ENCODE data around the gene PHLPP1.
"Not testable (repeated sequence)": the region's sequence is repeated elsewhere in the genome, so short reads cannot be mapped to it uniquely, and the experiment has no call there.

The PHLPP1 gene

GRCh38 chr18:62736077-62736855 is 20.9 kb downstream of the PHLPP1 start:
- H3K4me3 ChIP-seq (ENCODE audit: low read length): no peak overlapping the region
- DNase-seq (ENCODE audit: low read depth): no peak
- TF ChIP-seq, protein P1, sequence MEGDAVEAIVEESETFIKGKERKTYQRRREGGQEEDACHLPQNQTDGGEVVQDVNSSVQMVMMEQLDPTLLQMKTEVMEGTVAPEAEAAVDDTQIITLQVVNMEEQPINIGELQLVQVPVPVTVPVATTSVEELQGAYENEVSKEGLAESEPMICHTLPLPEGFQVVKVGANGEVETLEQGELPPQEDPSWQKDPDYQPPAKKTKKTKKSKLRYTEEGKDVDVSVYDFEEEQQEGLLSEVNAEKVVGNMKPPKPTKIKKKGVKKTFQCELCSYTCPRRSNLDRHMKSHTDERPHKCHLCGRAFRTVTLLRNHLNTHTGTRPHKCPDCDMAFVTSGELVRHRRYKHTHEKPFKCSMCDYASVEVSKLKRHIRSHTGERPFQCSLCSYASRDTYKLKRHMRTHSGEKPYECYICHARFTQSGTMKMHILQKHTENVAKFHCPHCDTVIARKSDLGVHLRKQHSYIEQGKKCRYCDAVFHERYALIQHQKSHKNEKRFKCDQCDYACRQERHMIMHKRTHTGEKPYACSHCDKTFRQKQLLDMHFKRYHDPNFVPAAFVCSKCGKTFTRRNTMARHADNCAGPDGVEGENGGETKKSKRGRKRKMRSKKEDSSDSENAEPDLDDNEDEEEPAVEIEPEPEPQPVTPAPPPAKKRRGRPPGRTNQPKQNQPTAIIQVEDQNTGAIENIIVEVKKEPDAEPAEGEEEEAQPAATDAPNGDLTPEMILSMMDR (IDR thresholded peaks at IDR 0.05; ENCODE audit: insufficient read depth, low read depth, low read length, missing control alignments): no peak

DNA sequence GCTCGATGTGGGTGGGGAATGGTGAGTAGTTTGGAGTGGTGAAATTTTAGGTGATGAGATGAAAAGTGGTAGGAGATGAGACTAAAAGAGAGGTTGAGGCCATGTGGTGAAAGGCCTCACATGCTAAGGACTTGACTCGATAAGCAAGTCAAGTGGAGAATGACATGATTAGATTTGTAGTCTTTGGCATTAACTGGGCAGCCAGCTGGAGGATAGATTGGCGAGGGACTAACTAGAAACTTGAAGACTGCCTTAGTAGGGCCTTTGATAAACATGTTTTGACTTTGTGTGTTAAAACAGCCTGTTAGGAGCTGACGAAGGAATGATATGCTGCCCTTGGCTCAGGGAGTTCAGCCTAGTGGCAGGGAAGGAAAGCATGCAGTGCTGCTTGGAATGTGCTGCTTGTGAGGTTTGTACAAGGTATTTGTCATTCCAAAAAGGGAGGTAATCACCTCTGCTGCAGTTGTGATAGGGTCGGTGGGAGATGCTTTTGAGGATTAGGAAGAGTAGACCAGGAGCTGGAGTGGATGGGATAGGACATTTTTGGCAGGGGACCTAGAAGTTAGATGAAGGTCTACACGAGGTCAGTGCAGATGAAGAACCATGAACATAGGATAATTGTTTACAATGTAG is 22.0 kb downstream of the PHLPP1 start:
- H3K4me3 ChIP-seq (ENCODE audit: low read length): no peak overlapping the region
- DNase-seq (ENCODE audit: low read depth): no peak
- TF ChIP-seq, protein P1 (IDR thresholded peaks at IDR 0.05; ENCODE audit: insufficient read depth, low read depth, low read length, missing control alignments): no peak

DNA sequence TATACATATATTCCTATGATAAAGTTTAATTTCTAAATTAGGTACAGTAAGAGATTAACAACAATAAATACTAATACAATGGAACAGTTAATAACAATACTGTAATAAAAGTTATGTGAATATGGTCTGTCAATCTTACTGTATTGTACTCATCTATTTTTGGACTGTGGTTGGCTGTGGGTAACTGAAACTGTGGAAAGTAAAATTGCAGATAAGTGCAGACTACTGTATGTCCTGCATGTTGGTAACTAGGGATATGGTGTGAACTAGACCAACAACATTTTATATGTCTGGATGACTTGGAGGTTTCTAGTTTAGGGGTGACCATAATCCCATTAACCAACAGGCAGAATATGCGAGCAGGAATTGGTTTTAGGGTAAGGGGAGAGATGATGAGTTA is 23.3 kb downstream of the PHLPP1 start:
- TF ChIP-seq, protein P1 (IDR thresholded peaks at IDR 0.05; ENCODE audit: insufficient read depth, low read depth, low read length, missing control alignments): no peak
- H3K4me3 ChIP-seq (ENCODE audit: low read length): no peak overlapping the region
- no peak for DNase-seq (ENCODE audit: low read depth)

DNA sequence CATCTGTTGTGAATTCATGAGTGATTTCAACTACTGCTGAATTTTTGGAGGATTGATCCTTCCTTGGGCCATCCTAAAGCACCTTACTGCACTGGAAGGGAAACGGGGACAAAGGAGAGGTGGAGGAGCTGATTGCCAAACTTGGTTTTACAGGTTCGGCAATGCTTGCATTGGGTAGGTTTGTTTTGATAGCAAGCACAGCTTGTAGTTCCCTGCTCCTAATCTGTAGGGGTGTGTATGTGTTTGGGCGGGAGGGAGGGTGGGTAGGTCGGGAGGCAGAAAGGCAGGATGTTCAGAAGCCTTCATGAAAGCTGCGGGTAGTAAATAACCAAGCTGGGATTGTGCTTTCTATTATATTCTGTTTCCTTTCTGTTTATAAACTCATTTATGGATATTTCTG is 24.6 kb downstream of the PHLPP1 start:
- DNase-seq (ENCODE audit: low read depth): no peak
- H3K4me3 ChIP-seq (ENCODE audit: low read length): no peak overlapping the region

GRCh38 chr18:62740650-62741049 is 25.3 kb downstream of the PHLPP1 start:
- DNase-seq (ENCODE audit: low read depth); H3K4me3 ChIP-seq (ENCODE audit: low read length): not testable (repeated sequence)

More for the DNA sequence above, 24.6 kb downstream of the PHLPP1 start:
- TF ChIP-seq, protein P1 (IDR thresholded peaks at IDR 0.05; ENCODE audit: insufficient read depth, low read depth, low read length, missing control alignments): no peak

GRCh38 chr18:62741118-62741566 is 25.8 kb downstream of the PHLPP1 start:
- no peak overlapping the region for H3K4me3 ChIP-seq (ENCODE audit: low read length)
- DNase-seq (ENCODE audit: low read depth): peak; percentile 82
- TF ChIP-seq, protein P1 (IDR thresholded peaks at IDR 0.05; ENCODE audit: insufficient read depth, low read depth, low read length, missing control alignments): no peak

DNA sequence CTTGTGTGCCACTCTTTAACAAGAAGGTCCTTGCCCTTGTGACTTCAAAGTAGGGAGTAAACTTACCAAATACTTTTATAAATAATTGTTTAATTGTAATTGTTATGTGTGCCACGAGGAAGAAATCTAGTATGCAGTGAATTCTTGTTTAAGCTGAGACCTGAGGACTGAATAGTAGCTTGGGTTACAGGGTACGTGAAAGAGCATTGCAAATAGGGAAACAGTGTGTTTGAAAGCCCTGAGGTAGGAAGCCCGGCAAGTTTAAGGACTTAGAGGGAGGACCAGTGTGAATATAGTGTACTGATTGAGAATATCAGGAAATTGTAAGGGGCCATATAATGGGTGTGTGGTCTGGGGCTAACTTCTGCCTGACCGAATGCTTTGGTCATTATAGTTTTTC is 26.2 kb downstream of the PHLPP1 start:
- DNase-seq (ENCODE audit: low read depth): no peak
- no peak overlapping the region for H3K4me3 ChIP-seq (ENCODE audit: low read length)
- TF ChIP-seq, protein P1 (IDR thresholded peaks at IDR 0.05; ENCODE audit: insufficient read depth, low read depth, low read length, missing control alignments): no peak
